Activated T-cell treated with anti-CD3 and anti-CD28 coated beads, Interleukin-2, amount 50 U/mL, for 48 hours (primary cell): Measurements from ENCODE around the gene RYK.
A peak's percentile ranks its signal among the peaks of the same experiment; 100 is the strongest.
"Not testable (repeated sequence)": the region's sequence is repeated elsewhere in the genome, so short reads cannot be mapped to it uniquely, and the experiment has no call there.

Experiments used
- DNase-seq, 2 experiments: peaks; one replicate each; pipeline ENCODE4 v3.0.0-alpha.2; 2020

RYK gene

DNA sequence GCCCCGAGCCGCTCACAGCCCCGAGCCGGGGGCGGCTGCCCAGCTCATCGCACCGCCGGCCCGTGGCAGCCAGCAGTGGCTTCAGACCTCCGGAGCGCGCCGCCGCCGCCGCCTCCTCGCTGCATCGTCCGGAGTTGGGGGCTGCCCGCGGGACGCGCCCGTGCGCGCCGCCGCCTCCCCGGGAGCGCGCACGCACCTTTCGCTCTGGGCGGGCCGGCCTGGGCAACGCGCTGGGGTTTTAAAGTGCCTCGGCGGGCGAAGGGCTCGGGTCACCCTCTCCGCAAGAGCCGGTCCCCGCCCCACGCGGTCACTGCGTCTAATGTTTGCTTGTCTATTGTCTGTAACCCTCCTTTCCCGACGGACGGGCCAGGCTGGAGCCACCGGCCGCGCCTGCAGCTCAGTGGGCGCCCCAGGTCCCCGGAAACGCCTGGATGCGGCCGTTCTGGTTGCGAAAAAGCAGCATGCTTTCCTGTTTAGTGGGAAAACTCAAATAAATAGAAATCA is at the start of gene RYK:
Gene RYK, minus strand, starts transcription at position 143 of the 504 bp plus-strand sequence. CDS start 205 bp downstream, outside the sequence.
- DNase-seq: peak; percentile 80 to 86

DNA sequence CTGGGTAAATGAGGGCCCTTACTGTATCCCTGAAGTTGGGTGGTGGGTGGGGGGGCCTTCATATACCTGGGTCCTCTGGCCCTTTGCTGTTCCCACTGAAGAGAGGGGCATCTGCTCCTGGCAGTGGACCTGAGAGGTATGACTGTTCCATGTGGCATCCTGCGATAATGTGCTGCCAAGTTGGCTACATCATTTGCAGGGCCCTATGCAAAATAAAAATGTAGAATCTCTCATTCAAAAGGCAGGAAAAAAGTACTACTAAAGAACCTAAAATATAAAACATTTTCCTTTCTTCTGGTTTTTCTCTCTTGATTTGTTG is 49.2 kb upstream of the RYK start:
- no peak for DNase-seq

GRCh38 chr3:134299185-134299887 is 48.7 kb upstream of the RYK start:
- no peak for DNase-seq

GRCh38 chr3:134298249-134298648 is 47.6 kb upstream of the RYK start:
- no peak for DNase-seq

DNA sequence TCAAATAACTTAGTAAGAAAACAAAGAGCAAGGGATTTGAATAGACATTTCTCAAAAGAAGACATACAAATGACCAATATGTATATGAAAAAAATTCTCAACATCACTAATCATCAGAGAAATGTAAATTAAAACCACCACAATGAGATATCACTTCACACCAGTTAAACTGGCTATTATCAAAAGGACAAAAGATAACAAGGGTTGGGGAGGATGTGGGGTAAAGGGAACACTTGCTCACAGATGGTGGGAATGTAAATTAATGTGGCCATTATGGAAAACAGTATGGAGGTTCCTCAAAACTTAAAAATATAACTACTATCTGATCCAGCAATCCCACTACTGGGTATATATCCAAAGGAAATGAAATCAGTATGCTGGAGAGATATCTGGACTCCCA is 46.0 kb upstream of the RYK start:
- DNase-seq: no peak

- DNase-seq: no peak
Measured at GRCh38 chr3:134295930-134296329, 45.3 kb upstream of the RYK start.

GRCh38 chr3:134294302-134295280 is 43.9 kb upstream of the RYK start:
- peak; percentile 59 to 69 for DNase-seq

GRCh38 chr3:134291319-134292254 is 40.9 kb upstream of the RYK start:
- no peak for DNase-seq

DNA sequence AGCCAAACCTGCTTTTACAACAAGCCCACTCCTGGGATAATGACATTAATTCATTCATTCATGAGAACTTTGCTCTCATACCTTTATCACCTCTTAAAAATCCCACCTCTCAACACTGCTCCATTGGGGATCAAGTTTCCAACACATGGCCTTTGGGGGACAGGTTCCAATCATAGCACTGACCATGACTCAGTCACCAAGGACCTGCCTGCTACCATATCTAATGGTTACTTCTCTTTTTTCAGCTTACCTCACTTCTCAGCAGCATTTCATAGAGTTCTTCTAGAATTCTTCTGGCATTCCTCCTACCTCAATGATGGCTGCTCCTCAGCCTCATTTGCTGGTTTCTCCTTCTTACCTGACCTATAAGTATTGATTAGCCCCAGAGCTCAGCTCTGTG is 36.9 kb upstream of the RYK start:
- DNase-seq: no peak

GRCh38 chr3:134284438-134284837 is 33.8 kb upstream of the RYK start:
- no peak for DNase-seq

GRCh38 chr3:134282659-134283047 is 32.0 kb upstream of the RYK start:
- DNase-seq: no peak

GRCh38 chr3:134281912-134282658 is 31.4 kb upstream of the RYK start:
- DNase-seq: no peak

DNA sequence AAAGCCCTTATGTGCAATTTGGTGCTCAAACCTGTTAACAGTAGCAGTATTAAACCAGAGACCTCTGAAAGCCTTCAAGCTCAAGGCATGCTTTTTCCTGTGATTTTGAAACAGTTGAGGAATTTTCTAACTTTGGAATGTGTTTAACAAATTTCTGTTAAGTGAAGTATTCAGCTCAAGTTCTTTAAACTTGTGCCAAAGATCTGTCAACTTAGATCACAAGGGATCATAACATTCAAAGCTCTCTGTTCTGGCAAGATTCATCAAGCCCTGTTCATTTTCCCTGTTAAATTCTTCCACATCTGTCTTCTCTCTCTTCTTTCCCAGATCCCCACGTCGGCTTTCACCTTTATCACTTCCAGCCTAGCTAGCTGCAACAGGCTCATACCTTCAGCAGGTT is 28.8 kb upstream of the RYK start:
- DNase-seq: no peak

- no peak for DNase-seq
Measured at GRCh38 chr3:134277066-134277660, 26.5 kb upstream of the RYK start.

DNA sequence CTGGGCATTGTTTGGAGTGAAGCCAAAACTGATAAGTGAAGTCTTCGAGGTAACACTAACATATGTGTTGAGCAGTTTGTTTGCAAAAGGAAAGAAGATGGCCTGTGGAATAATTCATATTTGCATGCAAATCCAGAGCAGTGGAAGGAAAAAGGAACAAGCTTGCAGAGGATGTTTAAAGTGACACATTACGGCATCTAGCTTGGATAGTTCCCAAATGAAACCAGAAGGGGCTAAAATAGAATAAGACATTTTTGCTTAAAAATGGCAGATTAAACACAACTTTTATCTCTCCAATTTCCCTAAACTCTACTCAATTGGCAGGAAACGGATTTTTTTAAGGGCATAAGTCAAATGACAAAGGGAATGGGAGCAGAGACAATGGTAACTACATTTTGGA is 25.4 kb upstream of the RYK start:
- no peak for DNase-seq

- not testable (repeated sequence) for DNase-seq
Measured at GRCh38 chr3:134275110-134275509, 24.5 kb upstream of the RYK start.

GRCh38 chr3:134274571-134274970 is 23.9 kb upstream of the RYK start:
- DNase-seq: no peak

GRCh38 chr3:134267996-134268395 is 17.3 kb upstream of the RYK start:
- DNase-seq: no peak

- DNase-seq: no peak
Measured at GRCh38 chr3:134260987-134261386, 10.3 kb upstream of the RYK start.

DNA sequence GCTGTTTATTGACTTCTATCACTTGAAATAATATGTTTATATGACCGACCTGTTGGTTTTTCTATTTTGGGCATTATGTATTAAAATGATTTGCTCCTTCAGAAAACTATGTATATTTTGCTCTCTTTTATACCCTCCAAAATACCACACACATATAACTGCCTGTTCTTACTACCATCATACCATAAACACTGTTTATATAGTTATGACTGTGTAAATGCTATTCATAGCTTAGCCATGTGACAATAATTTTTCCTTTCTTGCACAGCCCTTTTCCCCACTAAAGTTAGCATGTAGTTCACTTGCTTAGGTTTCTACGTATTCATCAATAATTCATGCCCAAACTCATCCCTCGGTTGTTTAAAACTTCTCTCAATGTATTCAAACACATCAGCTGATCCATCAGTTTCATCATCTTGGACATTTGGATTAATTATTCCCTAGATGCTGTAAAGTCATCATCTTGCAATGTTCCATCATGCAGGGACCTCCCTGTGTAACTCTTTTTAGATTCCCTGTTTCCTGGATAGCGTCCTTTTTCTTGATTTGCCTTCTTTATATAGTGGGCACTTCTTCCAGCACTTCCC is 8.2 kb upstream of the RYK start:
- DNase-seq: no peak

DNA sequence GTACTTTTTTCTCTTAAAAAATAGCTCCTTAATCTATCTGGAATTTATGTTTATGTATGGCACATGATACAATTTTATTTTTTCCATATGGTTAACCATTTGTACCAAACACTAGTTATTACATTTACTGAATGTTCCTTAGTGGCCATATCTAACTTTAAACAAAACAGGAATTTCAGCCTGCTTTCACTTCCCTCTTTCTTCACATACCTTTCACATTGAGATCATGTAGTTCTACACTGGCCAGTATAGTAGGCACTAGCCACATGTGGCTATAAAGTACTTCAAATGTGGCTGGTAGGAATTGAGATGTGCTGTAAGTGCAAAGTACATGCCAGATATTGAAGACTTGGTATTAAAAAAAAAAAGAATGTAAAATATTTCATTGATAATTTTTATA is 4.7 kb upstream of the RYK start:
- no peak for DNase-seq
